Measurements from ENCODE around the gene MACROD2.

DNA sequence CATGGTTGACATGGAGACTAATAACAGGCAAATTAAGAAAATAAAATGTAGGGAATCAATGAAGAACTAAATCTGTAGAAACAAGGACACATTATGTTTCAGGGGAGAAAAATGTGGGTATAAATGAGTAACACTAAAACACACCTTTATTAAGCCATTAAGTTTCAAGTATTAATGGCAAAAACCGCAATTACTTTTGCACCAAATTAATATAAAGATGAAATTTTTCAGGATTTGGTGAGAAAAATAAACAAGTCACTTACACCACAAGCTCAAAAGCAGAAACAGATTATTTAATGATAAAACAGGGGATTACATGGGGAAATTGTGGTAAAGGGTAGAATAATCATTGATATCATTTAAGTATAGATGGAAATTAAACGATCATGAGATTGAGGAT lies 1135.9 kb downstream of the MACROD2 start:
- TF ChIP-seq, protein P1, sequence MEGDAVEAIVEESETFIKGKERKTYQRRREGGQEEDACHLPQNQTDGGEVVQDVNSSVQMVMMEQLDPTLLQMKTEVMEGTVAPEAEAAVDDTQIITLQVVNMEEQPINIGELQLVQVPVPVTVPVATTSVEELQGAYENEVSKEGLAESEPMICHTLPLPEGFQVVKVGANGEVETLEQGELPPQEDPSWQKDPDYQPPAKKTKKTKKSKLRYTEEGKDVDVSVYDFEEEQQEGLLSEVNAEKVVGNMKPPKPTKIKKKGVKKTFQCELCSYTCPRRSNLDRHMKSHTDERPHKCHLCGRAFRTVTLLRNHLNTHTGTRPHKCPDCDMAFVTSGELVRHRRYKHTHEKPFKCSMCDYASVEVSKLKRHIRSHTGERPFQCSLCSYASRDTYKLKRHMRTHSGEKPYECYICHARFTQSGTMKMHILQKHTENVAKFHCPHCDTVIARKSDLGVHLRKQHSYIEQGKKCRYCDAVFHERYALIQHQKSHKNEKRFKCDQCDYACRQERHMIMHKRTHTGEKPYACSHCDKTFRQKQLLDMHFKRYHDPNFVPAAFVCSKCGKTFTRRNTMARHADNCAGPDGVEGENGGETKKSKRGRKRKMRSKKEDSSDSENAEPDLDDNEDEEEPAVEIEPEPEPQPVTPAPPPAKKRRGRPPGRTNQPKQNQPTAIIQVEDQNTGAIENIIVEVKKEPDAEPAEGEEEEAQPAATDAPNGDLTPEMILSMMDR (IDR thresholded peaks at IDR 0.05) = no peak
- TF ChIP-seq POLR2A (IDR thresholded peaks at IDR 0.05) = no peak
